ENCODE results near the gene CPLX4.

The CPLX4 gene

DNA sequence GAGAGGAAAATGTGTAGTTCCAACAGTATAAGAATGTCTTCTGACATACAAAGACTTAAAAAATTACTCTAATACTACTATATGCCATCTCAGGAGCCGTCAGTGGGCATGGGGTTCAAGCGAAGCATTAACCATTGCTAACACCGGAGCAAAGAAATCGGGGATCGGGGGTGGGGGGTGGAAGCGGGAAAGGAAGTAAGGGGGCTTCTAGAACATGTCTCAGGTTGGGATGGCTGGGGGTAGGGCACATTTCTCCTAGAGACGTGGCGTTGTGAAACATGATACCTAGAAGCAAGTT lies 39.9 kb upstream of the CPLX4 start:
- H3K36me3 ChIP-seq (ENCODE audit: insufficient read depth) = peaks cover 23% of the 10 kb centered on the region
- no peaks in the 10 kb centered on the region for H3K27me3 ChIP-seq (ENCODE audit: insufficient read depth, low read depth)
- peaks cover 46% of the 10 kb centered on the region for H3K79me2 ChIP-seq (ENCODE audit: insufficient read depth, low read depth)
- H3K4me3 ChIP-seq (IDR thresholded peaks at IDR 0.05; ENCODE audit: insufficient read depth, low read depth, low read length) = peak overlapping the region; percentile 55
- peaks cover 36% of the 10 kb centered on the region for H3K4me1 ChIP-seq (ENCODE audit: low read depth, poor library complexity, severe bottlenecking)
- TF ChIP-seq, protein P1, sequence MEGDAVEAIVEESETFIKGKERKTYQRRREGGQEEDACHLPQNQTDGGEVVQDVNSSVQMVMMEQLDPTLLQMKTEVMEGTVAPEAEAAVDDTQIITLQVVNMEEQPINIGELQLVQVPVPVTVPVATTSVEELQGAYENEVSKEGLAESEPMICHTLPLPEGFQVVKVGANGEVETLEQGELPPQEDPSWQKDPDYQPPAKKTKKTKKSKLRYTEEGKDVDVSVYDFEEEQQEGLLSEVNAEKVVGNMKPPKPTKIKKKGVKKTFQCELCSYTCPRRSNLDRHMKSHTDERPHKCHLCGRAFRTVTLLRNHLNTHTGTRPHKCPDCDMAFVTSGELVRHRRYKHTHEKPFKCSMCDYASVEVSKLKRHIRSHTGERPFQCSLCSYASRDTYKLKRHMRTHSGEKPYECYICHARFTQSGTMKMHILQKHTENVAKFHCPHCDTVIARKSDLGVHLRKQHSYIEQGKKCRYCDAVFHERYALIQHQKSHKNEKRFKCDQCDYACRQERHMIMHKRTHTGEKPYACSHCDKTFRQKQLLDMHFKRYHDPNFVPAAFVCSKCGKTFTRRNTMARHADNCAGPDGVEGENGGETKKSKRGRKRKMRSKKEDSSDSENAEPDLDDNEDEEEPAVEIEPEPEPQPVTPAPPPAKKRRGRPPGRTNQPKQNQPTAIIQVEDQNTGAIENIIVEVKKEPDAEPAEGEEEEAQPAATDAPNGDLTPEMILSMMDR (conservative IDR thresholded peaks at IDR 0.05; ENCODE audit: low read depth, low read length) = no peak
- peak overlapping the region; percentile 98 for H3K9ac ChIP-seq
- peak overlapping the region; percentile 97; the same call in 1 of the 2 replicates for H2AFZ ChIP-seq (ENCODE audit: low read depth)
- 0 out of 2 replicates have a peak, but pooled peaks cover 6% of the 10 kb centered on the region for H4K20me1 ChIP-seq (ENCODE audit: insufficient read depth)
- peak overlapping the region; percentile 77 for H3K4me2 ChIP-seq
- peak overlapping the region; percentile 92 for H3K27ac ChIP-seq

DNA sequence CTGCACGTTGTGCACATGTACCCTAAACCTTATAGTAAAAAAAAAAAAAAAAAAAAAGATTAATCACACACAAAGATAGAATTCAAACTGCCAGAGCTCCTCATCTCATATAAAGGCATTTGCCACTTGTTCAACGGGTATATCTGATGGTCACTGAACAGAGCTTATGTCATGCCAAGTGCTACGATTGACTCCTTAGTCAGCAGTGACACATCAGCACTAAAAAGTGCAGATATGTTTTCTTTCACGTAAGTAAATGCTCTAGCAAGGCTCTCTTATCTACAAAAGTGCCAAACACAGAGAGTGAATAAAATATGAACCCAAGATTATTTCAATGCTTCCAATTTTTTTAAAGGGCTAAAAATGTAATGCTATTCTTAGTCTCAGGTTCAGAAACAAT lies 39.5 kb upstream of the CPLX4 start:
- Histone ChIP-seq H2AFZ (ENCODE audit: low read depth) (peak overlapping the region; percentile 97; the same call in 1 of the 2 replicates), H3K36me3 (ENCODE audit: insufficient read depth) (peaks cover 23% of the 10 kb centered on the region), H3K79me2 (ENCODE audit: insufficient read depth, low read depth) (peaks cover 46% of the 10 kb centered on the region), H3K27me3 (ENCODE audit: insufficient read depth, low read depth) (no peaks in the 10 kb centered on the region), H3K4me2 (peak overlapping the region; percentile 77), H3K4me1 (ENCODE audit: low read depth, poor library complexity, severe bottlenecking) (peaks cover 36% of the 10 kb centered on the region), H4K20me1 (ENCODE audit: insufficient read depth) (0 out of 2 replicates have a peak, but pooled peaks cover 6% of the 10 kb centered on the region), H3K27ac (peak overlapping the region; percentile 92), H3K4me3 (IDR thresholded peaks at IDR 0.05; ENCODE audit: insufficient read depth, low read depth, low read length) (peak overlapping the region; percentile 55), H3K9ac (peak overlapping the region; percentile 98)
- TF ChIP-seq, protein P1 (conservative IDR thresholded peaks at IDR 0.05; ENCODE audit: low read depth, low read length) = no peak

DNA sequence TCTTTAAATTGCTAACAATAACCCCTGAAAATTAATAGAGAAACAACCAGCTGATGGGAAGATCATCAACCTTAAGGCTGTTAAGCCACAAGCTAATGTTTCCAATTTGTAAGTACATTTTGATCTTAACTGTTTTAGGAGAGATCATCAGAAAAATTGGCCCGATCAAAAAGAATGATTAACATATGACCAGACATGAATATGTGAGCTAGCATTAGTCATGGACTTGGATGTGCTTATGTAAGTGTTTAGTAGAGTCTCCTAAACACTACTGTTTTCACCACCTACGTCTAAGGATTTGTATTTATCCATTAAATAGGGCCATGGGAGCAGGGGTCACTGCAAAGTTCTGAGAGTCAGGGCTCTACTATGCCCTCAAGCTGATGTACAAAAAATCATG lies 36.3 kb upstream of the CPLX4 start:
- H3K27me3 ChIP-seq (ENCODE audit: insufficient read depth, low read depth) = no peaks in the 10 kb centered on the region
- no peak overlapping the region for H3K4me3 ChIP-seq (IDR thresholded peaks at IDR 0.05; ENCODE audit: insufficient read depth, low read depth, low read length)
- H3K27ac ChIP-seq = no peak overlapping the region
- H3K36me3 ChIP-seq (ENCODE audit: insufficient read depth) = peaks cover 40% of the 10 kb centered on the region
- peaks cover 28% of the 10 kb centered on the region for H3K4me1 ChIP-seq (ENCODE audit: low read depth, poor library complexity, severe bottlenecking)
- no peak overlapping the region for H2AFZ ChIP-seq (ENCODE audit: low read depth)
- H3K79me2 ChIP-seq (ENCODE audit: insufficient read depth, low read depth) = peaks cover 46% of the 10 kb centered on the region
- TF ChIP-seq, protein P1 (conservative IDR thresholded peaks at IDR 0.05; ENCODE audit: low read depth, low read length) = no peak
- no peak overlapping the region for H3K4me2 ChIP-seq
- 0 out of 2 replicates have a peak, but pooled peaks cover 6% of the 10 kb centered on the region for H4K20me1 ChIP-seq (ENCODE audit: insufficient read depth)
- H3K9ac ChIP-seq = no peak overlapping the region

DNA sequence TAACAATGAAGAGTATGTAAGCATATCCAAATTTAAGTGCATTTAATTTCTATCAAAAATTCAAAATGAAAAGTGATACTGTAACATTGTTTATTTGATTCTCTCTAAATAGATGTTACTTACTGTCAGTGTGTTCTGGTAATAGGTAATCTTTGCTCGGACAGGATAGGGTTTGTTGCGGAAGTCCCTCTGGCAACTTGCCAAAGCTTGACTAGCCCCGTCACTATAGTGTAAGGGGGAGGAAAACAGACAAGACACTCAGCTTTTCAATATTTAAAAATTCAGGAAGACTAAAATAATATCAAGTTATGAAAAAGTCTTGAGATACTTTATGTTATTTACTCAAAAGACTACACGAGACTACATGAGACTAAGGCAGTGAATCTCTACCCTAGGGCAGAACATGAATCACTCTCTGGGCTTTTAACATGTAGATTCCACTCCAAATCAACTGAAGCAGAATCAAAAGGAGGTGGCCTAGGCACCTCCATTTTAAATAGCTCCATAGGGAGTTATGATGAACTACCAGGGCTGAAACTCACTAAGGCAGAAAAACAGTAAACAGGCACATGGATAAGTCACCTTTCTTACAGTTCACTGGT lies 34.7 kb upstream of the CPLX4 start:
- Histone ChIP-seq H2AFZ (ENCODE audit: low read depth) (no peak overlapping the region), H3K27me3 (ENCODE audit: insufficient read depth, low read depth) (no peaks in the 10 kb centered on the region), H3K9ac (no peak overlapping the region), H3K4me2 (no peak overlapping the region), H3K27ac (no peak overlapping the region), H3K4me1 (ENCODE audit: low read depth, poor library complexity, severe bottlenecking) (peaks cover 26% of the 10 kb centered on the region), H3K36me3 (ENCODE audit: insufficient read depth) (peaks cover 40% of the 10 kb centered on the region), H3K4me3 (IDR thresholded peaks at IDR 0.05; ENCODE audit: insufficient read depth, low read depth, low read length) (no peak overlapping the region), H3K79me2 (ENCODE audit: insufficient read depth, low read depth) (peaks cover 38% of the 10 kb centered on the region), H4K20me1 (ENCODE audit: insufficient read depth) (0 out of 2 replicates have a peak, but pooled peaks cover 6% of the 10 kb centered on the region)
- TF ChIP-seq, protein P1 (conservative IDR thresholded peaks at IDR 0.05; ENCODE audit: low read depth, low read length) = no peak
